C4-2B (cell line): ENCODE results near the gene RELN.

Source experiments
- ZFX ChIP-seq: fragments of 450-650 bp; IDR thresholded peaks from 2 replicates; pipeline ENCODE4 v1.6.1; 2017
- TF ChIP-seq, protein P1 (sequence below): fragments of 450-650 bp; conservative IDR thresholded peaks from 2 replicates; pipeline ENCODE4 v1.5.1; 2017; ENCODE audit warnings: mild to moderate bottlenecking

DNA sequence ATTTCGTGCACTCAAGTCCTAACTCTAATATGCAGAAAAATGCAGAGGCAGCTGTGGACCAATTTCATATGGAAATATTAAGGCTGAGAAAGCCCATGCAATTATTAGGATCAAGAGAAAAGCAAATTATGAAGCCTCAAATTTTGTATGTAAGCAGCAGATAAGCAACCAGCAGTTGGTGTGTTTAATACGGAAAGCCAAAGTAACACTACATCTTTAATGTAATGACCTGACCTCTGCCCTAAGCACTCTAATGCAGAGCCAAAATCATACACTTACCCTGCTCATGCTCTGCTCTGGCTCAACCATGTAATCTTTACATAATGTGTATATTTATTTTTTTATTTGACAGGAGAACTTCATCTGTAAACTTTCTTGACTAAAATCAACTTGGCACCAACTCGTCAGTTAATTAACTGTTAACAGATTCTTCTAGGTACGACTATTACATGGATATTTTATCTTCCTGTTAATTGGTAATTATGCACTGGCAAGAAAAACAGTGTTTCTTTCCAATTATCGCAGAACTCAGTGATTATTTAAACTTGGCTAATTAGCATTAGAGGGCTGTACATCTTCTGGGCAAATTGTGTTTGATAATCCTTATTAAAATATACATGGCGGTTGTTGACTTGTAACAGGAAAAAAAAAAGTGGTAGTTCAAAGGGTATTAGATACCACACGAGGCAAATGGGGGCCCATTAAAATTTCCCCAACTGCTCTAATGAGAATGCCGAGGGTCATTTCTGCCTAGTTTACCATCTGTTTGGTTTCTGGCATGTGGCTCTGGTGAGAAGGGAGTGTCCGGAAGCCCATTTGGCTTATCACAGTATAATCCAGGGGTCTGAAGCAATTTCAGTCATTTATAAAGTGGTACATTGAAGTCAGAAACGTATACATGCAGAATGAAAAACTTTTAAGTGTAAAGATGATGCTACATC lies 94.5 kb downstream of the RELN start:
- TF ChIP-seq, protein P1, sequence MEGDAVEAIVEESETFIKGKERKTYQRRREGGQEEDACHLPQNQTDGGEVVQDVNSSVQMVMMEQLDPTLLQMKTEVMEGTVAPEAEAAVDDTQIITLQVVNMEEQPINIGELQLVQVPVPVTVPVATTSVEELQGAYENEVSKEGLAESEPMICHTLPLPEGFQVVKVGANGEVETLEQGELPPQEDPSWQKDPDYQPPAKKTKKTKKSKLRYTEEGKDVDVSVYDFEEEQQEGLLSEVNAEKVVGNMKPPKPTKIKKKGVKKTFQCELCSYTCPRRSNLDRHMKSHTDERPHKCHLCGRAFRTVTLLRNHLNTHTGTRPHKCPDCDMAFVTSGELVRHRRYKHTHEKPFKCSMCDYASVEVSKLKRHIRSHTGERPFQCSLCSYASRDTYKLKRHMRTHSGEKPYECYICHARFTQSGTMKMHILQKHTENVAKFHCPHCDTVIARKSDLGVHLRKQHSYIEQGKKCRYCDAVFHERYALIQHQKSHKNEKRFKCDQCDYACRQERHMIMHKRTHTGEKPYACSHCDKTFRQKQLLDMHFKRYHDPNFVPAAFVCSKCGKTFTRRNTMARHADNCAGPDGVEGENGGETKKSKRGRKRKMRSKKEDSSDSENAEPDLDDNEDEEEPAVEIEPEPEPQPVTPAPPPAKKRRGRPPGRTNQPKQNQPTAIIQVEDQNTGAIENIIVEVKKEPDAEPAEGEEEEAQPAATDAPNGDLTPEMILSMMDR, result no peak
- TF ChIP-seq ZFX, result no peak
